WTC11 (cell line): ENCODE measurements around the gene PIP4K2B.

Experiments
- TEAD1 ChIP-seq: sonication (generic); formaldehyde crosslinking; IDR thresholded peaks from 2 replicates; pipeline ENCODE4 v1.8.0; 2022; ENCODE audit warnings: mild to moderate bottlenecking, missing genetic modification reagents
- ZNF416 ChIP-seq: fragments of 250-450 bp; sonication (Bioruptor Pico); IDR thresholded peaks from 2 replicates; pipeline ENCODE4 v1.9.0; 2021; ENCODE audit warnings: mild to moderate bottlenecking, inconsistent platforms
- TF ChIP-seq, protein P1 (sequence below): sonication (generic); formaldehyde crosslinking; IDR thresholded peaks from 2 replicates; pipeline ENCODE4 v1.8.0; 2022; ENCODE audit warnings: mild to moderate bottlenecking, missing genetic modification reagents
- TF ChIP-seq, protein P2 (sequence below): sonication (generic); formaldehyde crosslinking; conservative IDR thresholded peaks from 2 replicates; pipeline ENCODE4 v1.8.1; 2022; ENCODE audit warnings: mild to moderate bottlenecking, missing genetic modification reagents
- TF ChIP-seq, protein P3 (sequence below): fragments of 200-600 bp; IDR thresholded peaks from 2 replicates; pipeline ENCODE4 v1.8.0; 2022; ENCODE audit warnings: antibody characterized with exemption
- TF ChIP-seq, protein P4 (sequence below): sonication (generic); formaldehyde crosslinking; IDR thresholded peaks from 2 replicates; pipeline ENCODE4 v1.8.1; 2022; ENCODE audit warnings: missing genetic modification reagents, borderline replicate concordance
- TF ChIP-seq, protein P5 (sequence below): sonication (generic); formaldehyde crosslinking; IDR thresholded peaks from 2 replicates; pipeline ENCODE4 v1.8.1; 2022; ENCODE audit warnings: mild to moderate bottlenecking, missing genetic modification reagents, moderate library complexity, borderline replicate concordance
- TF ChIP-seq, protein P6 (sequence below): sonication (generic); formaldehyde crosslinking; IDR thresholded peaks from 2 replicates; pipeline ENCODE4 v1.8.1; 2022; ENCODE audit warnings: mild to moderate bottlenecking, moderate library complexity, missing genetic modification reagents
- TF ChIP-seq, protein P7 (sequence below): sonication (generic); formaldehyde crosslinking; IDR thresholded peaks from 2 replicates; pipeline ENCODE4 v1.8.0; 2022; ENCODE audit warnings: missing genetic modification reagents

DNA sequence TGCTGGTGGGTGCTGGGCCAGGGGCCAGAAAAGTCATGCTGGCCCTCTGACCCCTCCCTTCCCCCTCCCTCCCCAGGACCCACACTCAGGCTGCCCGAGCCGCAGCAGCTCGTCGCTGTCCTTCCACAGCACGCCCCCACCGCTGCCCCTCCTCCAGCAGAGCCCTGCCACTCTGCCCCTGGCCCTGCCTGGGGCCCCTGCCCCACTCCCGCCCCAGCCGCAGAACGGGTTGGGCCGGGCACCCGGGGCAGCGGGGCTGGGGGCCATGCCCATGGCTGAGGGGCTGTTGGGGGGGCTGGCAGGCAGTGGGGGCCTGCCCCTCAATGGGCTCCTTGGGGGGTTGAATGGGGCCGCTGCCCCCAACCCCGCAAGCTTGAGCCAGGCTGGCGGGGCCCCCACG lies 77.6 kb downstream of the PIP4K2B start:
- TF ChIP-seq, protein P1, sequence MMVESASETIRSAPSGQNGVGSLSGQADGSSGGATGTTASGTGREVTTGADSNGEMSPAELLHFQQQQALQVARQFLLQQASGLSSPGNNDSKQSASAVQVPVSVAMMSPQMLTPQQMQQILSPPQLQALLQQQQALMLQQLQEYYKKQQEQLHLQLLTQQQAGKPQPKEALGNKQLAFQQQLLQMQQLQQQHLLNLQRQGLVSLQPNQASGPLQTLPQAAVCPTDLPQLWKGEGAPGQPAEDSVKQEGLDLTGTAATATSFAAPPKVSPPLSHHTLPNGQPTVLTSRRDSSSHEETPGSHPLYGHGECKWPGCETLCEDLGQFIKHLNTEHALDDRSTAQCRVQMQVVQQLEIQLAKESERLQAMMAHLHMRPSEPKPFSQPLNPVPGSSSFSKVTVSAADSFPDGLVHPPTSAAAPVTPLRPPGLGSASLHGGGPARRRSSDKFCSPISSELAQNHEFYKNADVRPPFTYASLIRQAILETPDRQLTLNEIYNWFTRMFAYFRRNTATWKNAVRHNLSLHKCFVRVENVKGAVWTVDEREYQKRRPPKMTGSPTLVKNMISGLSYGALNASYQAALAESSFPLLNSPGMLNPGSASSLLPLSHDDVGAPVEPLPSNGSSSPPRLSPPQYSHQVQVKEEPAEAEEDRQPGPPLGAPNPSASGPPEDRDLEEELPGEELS (CRISPR knock-in tag), result no peak
- TF ChIP-seq, protein P2, sequence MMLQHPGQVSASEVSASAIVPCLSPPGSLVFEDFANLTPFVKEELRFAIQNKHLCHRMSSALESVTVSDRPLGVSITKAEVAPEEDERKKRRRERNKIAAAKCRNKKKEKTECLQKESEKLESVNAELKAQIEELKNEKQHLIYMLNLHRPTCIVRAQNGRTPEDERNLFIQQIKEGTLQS (CRISPR knock-in tag), result no peak
- TF ChIP-seq TEAD1 (CRISPR knock-in tag) (no peak), ZNF416 (CRISPR knock-in tag) (no peak)
- TF ChIP-seq, protein P3, sequence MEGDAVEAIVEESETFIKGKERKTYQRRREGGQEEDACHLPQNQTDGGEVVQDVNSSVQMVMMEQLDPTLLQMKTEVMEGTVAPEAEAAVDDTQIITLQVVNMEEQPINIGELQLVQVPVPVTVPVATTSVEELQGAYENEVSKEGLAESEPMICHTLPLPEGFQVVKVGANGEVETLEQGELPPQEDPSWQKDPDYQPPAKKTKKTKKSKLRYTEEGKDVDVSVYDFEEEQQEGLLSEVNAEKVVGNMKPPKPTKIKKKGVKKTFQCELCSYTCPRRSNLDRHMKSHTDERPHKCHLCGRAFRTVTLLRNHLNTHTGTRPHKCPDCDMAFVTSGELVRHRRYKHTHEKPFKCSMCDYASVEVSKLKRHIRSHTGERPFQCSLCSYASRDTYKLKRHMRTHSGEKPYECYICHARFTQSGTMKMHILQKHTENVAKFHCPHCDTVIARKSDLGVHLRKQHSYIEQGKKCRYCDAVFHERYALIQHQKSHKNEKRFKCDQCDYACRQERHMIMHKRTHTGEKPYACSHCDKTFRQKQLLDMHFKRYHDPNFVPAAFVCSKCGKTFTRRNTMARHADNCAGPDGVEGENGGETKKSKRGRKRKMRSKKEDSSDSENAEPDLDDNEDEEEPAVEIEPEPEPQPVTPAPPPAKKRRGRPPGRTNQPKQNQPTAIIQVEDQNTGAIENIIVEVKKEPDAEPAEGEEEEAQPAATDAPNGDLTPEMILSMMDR, result no peak
- TF ChIP-seq, protein P4, sequence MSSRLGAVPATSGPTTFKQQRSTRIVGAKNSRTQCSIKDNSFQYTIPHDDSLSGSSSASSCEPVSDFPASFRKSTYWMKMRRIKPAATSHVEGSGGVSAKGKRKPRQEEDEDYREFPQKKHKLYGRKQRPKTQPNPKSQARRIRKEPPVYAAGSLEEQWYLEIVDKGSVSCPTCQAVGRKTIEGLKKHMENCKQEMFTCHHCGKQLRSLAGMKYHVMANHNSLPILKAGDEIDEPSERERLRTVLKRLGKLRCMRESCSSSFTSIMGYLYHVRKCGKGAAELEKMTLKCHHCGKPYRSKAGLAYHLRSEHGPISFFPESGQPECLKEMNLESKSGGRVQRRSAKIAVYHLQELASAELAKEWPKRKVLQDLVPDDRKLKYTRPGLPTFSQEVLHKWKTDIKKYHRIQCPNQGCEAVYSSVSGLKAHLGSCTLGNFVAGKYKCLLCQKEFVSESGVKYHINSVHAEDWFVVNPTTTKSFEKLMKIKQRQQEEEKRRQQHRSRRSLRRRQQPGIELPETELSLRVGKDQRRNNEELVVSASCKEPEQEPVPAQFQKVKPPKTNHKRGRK, result no peak
- TF ChIP-seq, protein P5, sequence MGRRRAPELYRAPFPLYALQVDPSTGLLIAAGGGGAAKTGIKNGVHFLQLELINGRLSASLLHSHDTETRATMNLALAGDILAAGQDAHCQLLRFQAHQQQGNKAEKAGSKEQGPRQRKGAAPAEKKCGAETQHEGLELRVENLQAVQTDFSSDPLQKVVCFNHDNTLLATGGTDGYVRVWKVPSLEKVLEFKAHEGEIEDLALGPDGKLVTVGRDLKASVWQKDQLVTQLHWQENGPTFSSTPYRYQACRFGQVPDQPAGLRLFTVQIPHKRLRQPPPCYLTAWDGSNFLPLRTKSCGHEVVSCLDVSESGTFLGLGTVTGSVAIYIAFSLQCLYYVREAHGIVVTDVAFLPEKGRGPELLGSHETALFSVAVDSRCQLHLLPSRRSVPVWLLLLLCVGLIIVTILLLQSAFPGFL (CRISPR knock-in tag), result no peak
- TF ChIP-seq, protein P6, sequence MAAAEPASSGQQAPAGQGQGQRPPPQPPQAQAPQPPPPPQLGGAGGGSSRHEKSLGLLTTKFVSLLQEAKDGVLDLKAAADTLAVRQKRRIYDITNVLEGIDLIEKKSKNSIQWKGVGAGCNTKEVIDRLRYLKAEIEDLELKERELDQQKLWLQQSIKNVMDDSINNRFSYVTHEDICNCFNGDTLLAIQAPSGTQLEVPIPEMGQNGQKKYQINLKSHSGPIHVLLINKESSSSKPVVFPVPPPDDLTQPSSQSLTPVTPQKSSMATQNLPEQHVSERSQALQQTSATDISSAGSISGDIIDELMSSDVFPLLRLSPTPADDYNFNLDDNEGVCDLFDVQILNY (CRISPR knock-in tag), result no peak
- TF ChIP-seq, protein P7, sequence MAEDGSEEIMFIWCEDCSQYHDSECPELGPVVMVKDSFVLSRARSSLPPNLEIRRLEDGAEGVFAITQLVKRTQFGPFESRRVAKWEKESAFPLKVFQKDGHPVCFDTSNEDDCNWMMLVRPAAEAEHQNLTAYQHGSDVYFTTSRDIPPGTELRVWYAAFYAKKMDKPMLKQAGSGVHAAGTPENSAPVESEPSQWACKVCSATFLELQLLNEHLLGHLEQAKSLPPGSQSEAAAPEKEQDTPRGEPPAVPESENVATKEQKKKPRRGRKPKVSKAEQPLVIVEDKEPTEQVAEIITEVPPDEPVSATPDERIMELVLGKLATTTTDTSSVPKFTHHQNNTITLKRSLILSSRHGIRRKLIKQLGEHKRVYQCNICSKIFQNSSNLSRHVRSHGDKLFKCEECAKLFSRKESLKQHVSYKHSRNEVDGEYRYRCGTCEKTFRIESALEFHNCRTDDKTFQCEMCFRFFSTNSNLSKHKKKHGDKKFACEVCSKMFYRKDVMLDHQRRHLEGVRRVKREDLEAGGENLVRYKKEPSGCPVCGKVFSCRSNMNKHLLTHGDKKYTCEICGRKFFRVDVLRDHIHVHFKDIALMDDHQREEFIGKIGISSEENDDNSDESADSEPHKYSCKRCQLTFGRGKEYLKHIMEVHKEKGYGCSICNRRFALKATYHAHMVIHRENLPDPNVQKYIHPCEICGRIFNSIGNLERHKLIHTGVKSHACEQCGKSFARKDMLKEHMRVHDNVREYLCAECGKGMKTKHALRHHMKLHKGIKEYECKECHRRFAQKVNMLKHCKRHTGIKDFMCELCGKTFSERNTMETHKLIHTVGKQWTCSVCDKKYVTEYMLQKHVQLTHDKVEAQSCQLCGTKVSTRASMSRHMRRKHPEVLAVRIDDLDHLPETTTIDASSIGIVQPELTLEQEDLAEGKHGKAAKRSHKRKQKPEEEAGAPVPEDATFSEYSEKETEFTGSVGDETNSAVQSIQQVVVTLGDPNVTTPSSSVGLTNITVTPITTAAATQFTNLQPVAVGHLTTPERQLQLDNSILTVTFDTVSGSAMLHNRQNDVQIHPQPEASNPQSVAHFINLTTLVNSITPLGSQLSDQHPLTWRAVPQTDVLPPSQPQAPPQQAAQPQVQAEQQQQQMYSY (CRISPR knock-in tag), result no peak
